ENCODE results near the gene IFNLR1.

IFNLR1 gene

DNA sequence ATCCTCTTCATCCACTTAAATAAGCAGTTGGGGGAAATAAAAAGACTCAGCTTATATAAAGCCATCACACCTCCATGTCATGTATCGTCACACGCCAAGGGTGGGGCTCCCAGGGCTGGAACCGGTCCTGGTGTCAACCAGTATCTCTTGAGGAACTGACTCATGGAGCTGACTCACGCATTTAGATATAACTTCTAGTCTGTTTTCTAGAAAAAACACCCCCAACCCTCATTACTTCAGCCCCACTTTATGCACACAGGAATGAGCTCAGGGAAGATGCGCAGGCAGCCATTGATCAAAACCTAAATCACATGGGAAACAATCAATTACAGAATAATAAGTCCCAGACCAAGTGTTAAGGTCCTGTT lies 37.2 kb downstream of the IFNLR1 start:
- DNase-seq, result no peak

GRCh38 chr1:24147816-24148215 lies 39.3 kb downstream of the IFNLR1 start:
- H3K27ac Mint-ChIP-seq, result peak overlapping the region; percentile 7
- peaks cover 3% of the 10 kb centered on the region for H3K9me3 Mint-ChIP-seq
- no peak for TF ChIP-seq CTCF (IDR thresholded peaks at IDR 0.05)
- H3K36me3 Mint-ChIP-seq (ENCODE audit: low read depth), result no peaks in the 10 kb centered on the region
- no peak for DNase-seq
- H3K4me3 Mint-ChIP-seq, result no peak overlapping the region
- peaks cover 25% of the 10 kb centered on the region for H3K27me3 Mint-ChIP-seq (ENCODE audit: low read depth, poor library complexity)
- H3K4me1 Mint-ChIP-seq, result peaks cover 59% of the 10 kb centered on the region

More for the DNA sequence above, 37.2 kb downstream of the IFNLR1 start:
- Mint-ChIP-seq H3K9me3 (no peaks in the 10 kb centered on the region), H3K27me3 (ENCODE audit: low read depth, poor library complexity) (peaks cover 21% of the 10 kb centered on the region), H3K4me1 (peaks cover 54% of the 10 kb centered on the region), H3K36me3 (ENCODE audit: low read depth) (no peaks in the 10 kb centered on the region), H3K4me3 (peak overlapping the region; percentile 73), H3K27ac (no peak overlapping the region)
- TF ChIP-seq CTCF (IDR thresholded peaks at IDR 0.05), result no peak

- H3K4me1 Mint-ChIP-seq, result peaks cover 54% of the 10 kb centered on the region
- no peak overlapping the region for H3K4me3 Mint-ChIP-seq
- H3K27me3 Mint-ChIP-seq (ENCODE audit: low read depth, poor library complexity), result peaks cover 25% of the 10 kb centered on the region
- peaks cover 3% of the 10 kb centered on the region for H3K9me3 Mint-ChIP-seq
- no peak overlapping the region for H3K27ac Mint-ChIP-seq
- TF ChIP-seq CTCF (IDR thresholded peaks at IDR 0.05), result no peak
- H3K36me3 Mint-ChIP-seq (ENCODE audit: low read depth), result no peaks in the 10 kb centered on the region
- no peak for DNase-seq
These were observed 39.9 kb downstream of the IFNLR1 start for GRCh38 chr1:24147194-24147593.

GRCh38 chr1:24142546-24143534 lies 44.2 kb downstream of the IFNLR1 start, which contains the start of gene IL22RA1:
Gene IL22RA1, minus strand, starts transcription at chr1:24143140. Its CDS starts 58 bp downstream, at chr1:24143082.
- no peak within 1 kb of the TSS for H3K4me3 Mint-ChIP-seq
- no peaks in the 10 kb centered on the region for H3K36me3 Mint-ChIP-seq (ENCODE audit: low read depth)
- DNase-seq, result no peak
- H3K4me1 Mint-ChIP-seq, result peaks cover 37% of the 10 kb centered on the region
- peaks cover 16% of the 10 kb centered on the region for H3K27me3 Mint-ChIP-seq (ENCODE audit: low read depth, poor library complexity)
- TF ChIP-seq CTCF (IDR thresholded peaks at IDR 0.05), result no peak
- peaks cover 3% of the 10 kb centered on the region for H3K9me3 Mint-ChIP-seq
- peak within 1 kb of the TSS; percentile 39 for H3K27ac Mint-ChIP-seq

- Mint-ChIP-seq H3K36me3 (ENCODE audit: low read depth) (no peaks in the 10 kb centered on the region), H3K27ac (peak overlapping the region; percentile 35), H3K4me3 (no peak overlapping the region), H3K27me3 (ENCODE audit: low read depth, poor library complexity) (peaks cover 13% of the 10 kb centered on the region), H3K4me1 (peaks cover 29% of the 10 kb centered on the region), H3K9me3 (peaks cover 3% of the 10 kb centered on the region)
- no peak for TF ChIP-seq CTCF (IDR thresholded peaks at IDR 0.05)
- no peak for DNase-seq
These were observed 45.6 kb downstream of the IFNLR1 start for GRCh38 chr1:24141311-24141997.
